PC-9 (cell line): ENCODE results near the gene FAF1. TPM values are rescaled to one million over a fixed set of nuclear protein-coding genes. Genes with fewer than 3 reads are reported as not detected.
"Not testable (repeated sequence)": the region's sequence is repeated elsewhere in the genome, so short reads cannot be mapped to it uniquely, and the experiment has no call there.

Experiments used
- BruUV-seq: library from RNA; stranded (reverse); fragments of 400-500 nt; replicated peaks from 2 replicates; lab custom pipeline; 2021; lab: Mats Ljungman, UMichigan
- CTCF ChIA-PET: fragments of 300-600 bp; sonication (Branson Sonifier 250); formaldehyde crosslinking; loops from one replicate; lab custom pipeline; 2022; ENCODE audit warnings: antibody characterized with exemption; lab: Charles Lee
- POLR2A ChIA-PET: fragments of 300-600 bp; sonication (Branson Sonifier 250); formaldehyde crosslinking; loops from one replicate; lab custom pipeline; 2022; ENCODE audit warnings: antibody characterized with exemption; ENCODE audit not compliant: unreplicated experiment; lab: Charles Lee
- DNase-seq, 2 experiments: peaks; one replicate each; pipeline versions ENCODE4 v3.0.0 to v3.0.0-alpha.2; 2015 to 2022; ENCODE audit warnings: mixed read lengths in 1 of 2
- H2AFZ ChIP-seq: fragments of 200-600 bp; sonication (generic); 2 replicates; pipeline ENCODE4 v1.8.1; 2017; ENCODE audit warnings: antibody characterized with exemption
- H3F3A ChIP-seq: fragments of 200-600 bp; sonication (generic); 2 replicates; pipeline ENCODE4 v1.8.1; 2017; ENCODE audit warnings: antibody characterized with exemption, mild to moderate bottlenecking, low read depth; ENCODE audit not compliant: insufficient read depth
- H3K27ac ChIP-seq: fragments of 200-600 bp; sonication (generic); 2 replicates; pipeline ENCODE4 v1.6.1; 2016; ENCODE audit warnings: mixed run types
- H3K27me3 ChIP-seq: fragments of 200-600 bp; sonication (generic); 2 replicates; pipeline ENCODE4 v1.6.1; 2016; ENCODE audit warnings: low read depth, mixed run types; ENCODE audit not compliant: insufficient read depth
- H3K36me3 ChIP-seq: fragments of 200-600 bp; sonication (generic); 2 replicates; pipeline ENCODE4 v1.6.1; 2016; ENCODE audit warnings: low read depth, mixed run types
- H3K4me1 ChIP-seq: fragments of 200-600 bp; sonication (generic); replicated peaks from 2 replicates; pipeline ENCODE4 v1.6.1; 2016; ENCODE audit warnings: mixed run types; ENCODE audit not compliant: insufficient read depth
- H3K4me2 ChIP-seq: fragments of 200-600 bp; sonication (generic); 2 replicates; pipeline ENCODE4 v1.6.1; 2017; ENCODE audit warnings: mixed run types
- H3K4me3 ChIP-seq: fragments of 200-600 bp; sonication (generic); 2 replicates; pipeline ENCODE4 v1.6.1; 2016; ENCODE audit warnings: mixed run types
- H3K79me2 ChIP-seq: fragments of 200-600 bp; sonication (generic); 2 replicates; pipeline ENCODE4 v1.6.1; 2017; ENCODE audit warnings: low read depth, mixed run types
- H3K9me2 ChIP-seq: fragments of 200-600 bp; sonication (generic); 2 replicates; pipeline ENCODE4 v1.8.1; 2017; ENCODE audit warnings: mild to moderate bottlenecking; ENCODE audit not compliant: insufficient read depth
- H3K9me3 ChIP-seq: fragments of 200-600 bp; sonication (generic); 2 replicates; pipeline ENCODE4 v1.8.1; 2016; ENCODE audit warnings: low read depth; ENCODE audit not compliant: insufficient read depth
- H4K20me1 ChIP-seq: fragments of 200-600 bp; sonication (generic); 2 replicates; pipeline ENCODE4 v1.8.1; 2017; ENCODE audit not compliant: insufficient read depth
- CTCF ChIP-seq: fragments of 200-600 bp; sonication (generic); conservative IDR thresholded peaks from 2 replicates; pipeline ENCODE4 v1.6.1; 2017; ENCODE audit warnings: mixed run types, antibody characterized with exemption, mild to moderate bottlenecking, moderate library complexity
- EZH2 ChIP-seq: fragments of 200-600 bp; sonication (generic); IDR thresholded peaks from 2 replicates; pipeline ENCODE4 v1.8.0; 2017; ENCODE audit warnings: antibody characterized with exemption, low read depth
- intact Hi-C: fragments of 100-400 bp; cut with micrococcal nuclease; formaldehyde crosslinking; loops from one replicate; pipeline ENCODE4 v1.10.0; 2022; ENCODE audit not compliant: unreplicated experiment
- total RNA-seq: library from RNA; stranded (reverse); gene quantifications from 2 replicates; pipeline ENCODE4 v1.2.3, GENCODE V29; 2021

The FAF1 gene
- total RNA-seq, 1 experiment from 2014 or later = 105 TPM

GRCh38 chr1:50894340-50894739 is 65.7 kb downstream of the FAF1 start:
- Histone ChIP-seq H3K4me1 (no peaks in the 10 kb centered on the region), H3K9me3 (0 out of 2 replicates have a peak, but pooled peaks cover 7% of the 10 kb centered on the region), H3F3A (no peaks in the 10 kb centered on the region), H3K27ac (no peak overlapping the region), H3K9me2 (no peaks in the 10 kb centered on the region), H2AFZ (no peak overlapping the region), H3K36me3 (no peaks in the 10 kb centered on the region), H3K4me3 (no peak overlapping the region), H3K4me2 (no peak overlapping the region), H4K20me1 (no peaks in the 10 kb centered on the region), H3K27me3 (no peaks in the 10 kb centered on the region), H3K79me2 (peaks cover 51% of the 10 kb centered on the region)
- ChIA-PET CTCF (no interaction called here), POLR2A (no interaction called here)
- DNase-seq = no peak
- intact Hi-C loops = no loop called here
- TF ChIP-seq EZH2 (no peak), CTCF (no peak)
- no TSS peak for BruUV-seq

- H3K4me1 ChIP-seq = no peaks in the 10 kb centered on the region
- no TSS peak for BruUV-seq
- H3K27me3 ChIP-seq = no peaks in the 10 kb centered on the region
- H3F3A ChIP-seq = no peaks in the 10 kb centered on the region
- H3K9me3 ChIP-seq = 0 out of 2 replicates have a peak, but pooled peaks cover 3% of the 10 kb centered on the region
- no peak overlapping the region for H3K4me3 ChIP-seq
- no peaks in the 10 kb centered on the region for H3K9me2 ChIP-seq
- no peak for DNase-seq
- ChIA-PET POLR2A (no interaction called here), CTCF (no interaction called here)
- peaks cover 51% of the 10 kb centered on the region for H3K79me2 ChIP-seq
- H2AFZ ChIP-seq = no peak overlapping the region
- no peak for TF ChIP-seq CTCF
- no peak for TF ChIP-seq EZH2
- no peaks in the 10 kb centered on the region for H4K20me1 ChIP-seq
- intact Hi-C loops = no loop called here
- H3K27ac ChIP-seq = no peak overlapping the region
- H3K4me2 ChIP-seq = no peak overlapping the region
- H3K36me3 ChIP-seq = no peaks in the 10 kb centered on the region
Measured at GRCh38 chr1:50893466-50893865, 66.6 kb downstream of the FAF1 start.

GRCh38 chr1:50887555-50887954 is 72.5 kb downstream of the FAF1 start:
- H3K36me3 ChIP-seq, H2AFZ ChIP-seq, H3K4me2 ChIP-seq, DNase-seq, intact Hi-C loops, H3K27me3 ChIP-seq, H3K9me3 ChIP-seq, CTCF ChIA-PET, H3K4me3 ChIP-seq, H3F3A ChIP-seq, H3K79me2 ChIP-seq, BruUV-seq, POLR2A ChIA-PET, H3K4me1 ChIP-seq, H3K9me2 ChIP-seq, H4K20me1 ChIP-seq, H3K27ac ChIP-seq: not testable (repeated sequence)

- Histone ChIP-seq H3K27me3 (no peaks in the 10 kb centered on the region), H3K4me2 (no peak overlapping the region), H3K27ac (no peak overlapping the region), H3K4me1 (no peaks in the 10 kb centered on the region), H3F3A (peaks cover 31% of the 10 kb centered on the region; the same call in 1 of the 2 replicates), H4K20me1 (no peaks in the 10 kb centered on the region), H3K4me3 (no peak overlapping the region), H3K9me3 (no peaks in the 10 kb centered on the region), H2AFZ (no peak overlapping the region), H3K9me2 (no peaks in the 10 kb centered on the region), H3K79me2 (peaks cover 38% of the 10 kb centered on the region), H3K36me3 (no peaks in the 10 kb centered on the region)
- intact Hi-C loops = no loop called here
- BruUV-seq = no TSS peak
- TF ChIP-seq CTCF = no peak
- no peak for TF ChIP-seq EZH2
- DNase-seq = no peak
- ChIA-PET POLR2A (no interaction called here), CTCF (no interaction called here)
Measured at GRCh38 chr1:50880373-50880772, 79.7 kb downstream of the FAF1 start.
